Activated T-cell treated with anti-CD3 and anti-CD28 coated beads for 24 hours (primary cell): ENCODE results near the gene DUSP6.
A peak's percentile ranks its signal among the peaks of the same experiment; 100 is the strongest.
"Not testable (repeated sequence)": the region's sequence is repeated elsewhere in the genome, so short reads cannot be mapped to it uniquely, and the experiment has no call there.

Source experiments
- DNase-seq: peaks from one replicate; pipeline ENCODE4 v3.0.0-alpha.2; 2020; ENCODE audit warnings: low read depth

Gene DUSP6

GRCh38 chr12:89351489-89352241 is 636 bp downstream of the DUSP6 start:
- DNase-seq: peak; percentile 24

DNA sequence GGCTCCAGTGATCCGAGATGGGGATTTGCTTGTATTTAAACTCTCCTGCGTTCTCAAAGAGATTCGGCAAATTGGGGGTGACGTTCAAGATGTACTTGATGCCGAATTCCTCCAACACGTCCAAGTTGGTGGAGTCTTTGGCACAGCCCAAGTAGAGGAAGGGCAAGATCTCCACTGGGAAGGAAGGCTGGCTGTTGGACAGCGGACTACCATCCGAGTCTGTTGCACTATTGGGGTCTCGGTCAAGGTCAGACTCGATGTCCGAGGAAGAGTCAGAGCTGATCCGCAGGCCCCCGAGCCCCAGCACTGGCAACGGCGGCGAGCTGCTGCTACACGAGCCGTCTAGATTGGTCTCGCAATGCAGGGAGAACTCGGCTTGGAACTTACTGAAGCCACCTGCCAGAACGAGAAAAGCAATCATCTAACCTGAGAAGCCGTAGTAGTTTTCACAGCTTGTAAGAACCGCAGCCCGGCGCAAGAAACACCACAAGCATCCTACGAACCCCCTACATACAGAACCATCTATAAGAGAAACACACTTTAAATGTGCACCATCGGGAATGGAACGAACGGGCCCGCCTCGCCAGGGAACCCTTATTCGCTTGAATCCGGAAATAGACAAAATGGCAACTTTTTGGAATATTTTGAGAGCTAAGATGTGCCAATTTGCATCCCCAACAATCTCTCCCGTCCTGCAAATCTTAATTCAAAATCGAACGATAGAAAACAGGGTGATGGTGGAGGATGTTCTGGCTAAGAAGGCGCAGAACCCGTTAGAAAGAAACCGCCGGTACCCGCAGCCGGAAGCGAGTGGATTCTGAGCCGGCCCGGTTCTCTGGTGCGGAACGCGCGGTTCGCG is 1.4 kb downstream of the DUSP6 start:
- no peak for DNase-seq

DNA sequence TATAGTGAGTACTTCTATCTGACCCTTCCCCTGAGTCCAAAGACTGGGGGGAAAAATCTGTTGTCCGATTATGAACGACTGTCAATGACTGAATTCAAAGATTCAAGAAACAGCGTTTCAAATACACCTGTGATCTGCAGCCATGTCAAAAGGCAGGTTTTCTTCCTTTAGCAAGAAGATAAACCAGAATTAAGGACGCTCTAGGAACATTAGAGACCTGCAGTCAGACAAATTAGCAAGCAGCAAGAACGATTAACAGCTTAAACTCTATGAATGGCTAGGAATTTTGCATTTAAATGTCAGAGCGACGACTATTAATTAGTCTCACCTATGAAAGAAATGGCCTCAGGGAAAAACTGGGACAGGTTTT is 2.1 kb downstream of the DUSP6 start:
- no peak for DNase-seq

DNA sequence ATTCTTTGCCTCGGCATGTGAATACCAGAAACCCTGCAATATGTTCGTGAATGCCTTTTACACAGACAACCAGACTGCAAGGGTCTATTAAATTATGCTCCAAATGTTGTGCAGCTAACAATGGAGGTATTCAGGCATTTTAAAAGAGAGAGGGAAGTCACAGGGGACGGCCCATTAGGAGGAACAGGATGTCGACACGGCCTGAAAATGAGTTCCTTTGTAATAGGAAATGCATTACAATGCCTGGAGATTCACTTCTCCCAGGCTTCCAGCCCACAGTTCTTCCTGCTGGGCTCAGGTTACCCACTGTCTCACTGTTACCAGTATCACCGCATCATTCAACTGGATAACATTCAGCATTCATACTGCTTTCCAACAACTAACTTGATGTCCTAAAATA is 2.5 kb downstream of the DUSP6 start:
- DNase-seq: no peak

DNA sequence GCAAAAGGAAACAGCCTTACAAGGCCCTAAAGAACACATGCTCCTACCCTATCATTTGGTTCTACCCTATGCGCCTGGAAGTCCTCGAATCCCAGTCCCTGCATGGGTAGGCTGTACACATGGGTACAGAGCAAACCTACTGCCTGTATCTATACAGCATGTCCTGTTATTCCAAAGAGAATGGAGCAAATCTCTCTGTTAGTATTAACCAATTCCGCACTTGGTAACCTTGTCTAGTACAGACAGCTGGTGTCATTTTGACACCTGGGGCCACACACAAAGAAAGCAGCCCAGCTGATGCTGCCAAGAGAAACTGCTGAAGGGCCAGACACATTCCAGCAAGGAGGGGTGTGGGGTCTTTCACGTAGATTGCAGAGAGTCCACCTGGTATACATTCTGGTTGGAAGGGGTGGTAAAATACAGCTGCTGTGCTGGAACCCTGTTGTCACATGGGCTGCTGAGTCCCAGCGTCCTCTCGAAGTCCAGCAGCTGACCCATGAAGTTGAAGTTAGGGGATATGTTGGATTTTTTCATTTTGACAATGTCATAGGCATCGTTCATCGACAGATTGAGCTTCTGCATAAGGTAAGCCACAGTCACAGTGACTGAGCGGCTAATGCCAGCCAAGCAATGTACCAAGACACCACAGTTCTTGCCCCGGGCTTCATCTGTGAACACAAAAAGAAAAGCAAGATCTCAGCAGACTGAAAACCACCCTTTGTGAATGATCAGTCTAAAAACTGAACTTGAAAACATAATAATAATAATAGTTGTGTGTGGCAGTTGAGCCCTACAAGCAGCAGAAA is 3.2 kb downstream of the DUSP6 start:
- DNase-seq: no peak

GRCh38 chr12:89347325-89347829 is 4.9 kb downstream of the DUSP6 start:
- DNase-seq: no peak

GRCh38 chr12:89346741-89347324 is 5.5 kb downstream of the DUSP6 start:
- DNase-seq: no peak

DNA sequence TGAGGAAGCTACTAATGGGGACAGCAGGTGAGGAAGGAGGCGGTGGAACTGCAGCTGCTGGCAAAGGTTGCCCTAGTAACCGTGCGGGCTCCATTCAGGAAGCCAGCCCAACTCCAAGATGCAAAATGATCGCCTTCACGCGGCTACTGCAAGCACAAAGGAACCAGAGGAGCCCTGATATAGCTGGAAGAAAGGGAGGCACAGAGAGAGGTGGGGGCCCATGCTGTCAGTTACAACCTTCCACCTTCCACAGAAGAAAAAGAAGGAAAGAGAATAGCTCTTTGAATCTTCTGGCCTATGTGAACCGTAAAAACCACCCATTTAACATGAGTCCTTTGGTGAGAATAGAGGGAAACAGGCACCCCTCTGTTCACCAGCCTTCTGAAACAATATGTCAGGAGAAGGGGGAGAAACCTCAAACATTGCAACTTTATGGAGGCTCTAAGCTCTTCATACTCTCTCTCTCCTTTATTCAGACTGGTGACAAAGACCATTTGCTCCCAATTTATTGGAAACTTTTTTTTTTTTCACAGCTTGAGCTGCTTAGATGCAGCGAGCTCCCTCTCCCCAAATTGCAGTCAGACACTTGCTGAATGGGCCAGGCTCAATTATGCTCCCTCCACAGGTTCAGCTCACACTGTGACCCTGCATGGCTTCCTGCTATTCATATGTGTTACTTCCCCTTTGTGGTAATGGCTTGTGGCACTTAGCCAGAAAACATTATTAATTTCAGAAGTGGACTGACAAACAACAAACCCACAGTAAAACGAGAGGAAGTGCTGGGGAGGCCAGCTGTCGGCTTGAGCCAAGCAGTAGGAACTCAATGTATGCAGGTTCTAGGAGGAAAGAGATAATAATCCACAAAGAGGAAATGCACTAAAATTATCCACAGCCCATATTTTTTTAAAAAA is 6.2 kb downstream of the DUSP6 start:
- peak; percentile 19 for DNase-seq

DNA sequence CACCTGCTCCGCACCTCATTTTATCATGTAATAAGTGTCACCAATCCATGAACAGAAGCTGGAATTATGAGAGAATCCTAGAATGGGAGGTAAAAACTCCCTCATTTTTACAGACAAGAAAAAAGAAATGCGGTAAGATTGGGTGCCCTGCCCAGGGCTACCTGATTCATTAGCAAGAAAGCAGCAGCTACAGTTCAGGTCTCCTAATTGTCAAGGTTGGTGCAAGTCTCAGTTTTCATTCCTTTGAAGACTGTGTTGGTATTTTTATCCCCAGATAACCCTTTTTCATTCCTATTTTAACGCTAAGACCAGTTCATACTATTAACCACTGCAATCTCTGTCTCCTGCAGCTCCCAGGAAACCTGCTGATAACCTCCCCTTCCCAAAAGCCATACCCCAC is 6.9 kb downstream of the DUSP6 start:
- DNase-seq: no peak

DNA sequence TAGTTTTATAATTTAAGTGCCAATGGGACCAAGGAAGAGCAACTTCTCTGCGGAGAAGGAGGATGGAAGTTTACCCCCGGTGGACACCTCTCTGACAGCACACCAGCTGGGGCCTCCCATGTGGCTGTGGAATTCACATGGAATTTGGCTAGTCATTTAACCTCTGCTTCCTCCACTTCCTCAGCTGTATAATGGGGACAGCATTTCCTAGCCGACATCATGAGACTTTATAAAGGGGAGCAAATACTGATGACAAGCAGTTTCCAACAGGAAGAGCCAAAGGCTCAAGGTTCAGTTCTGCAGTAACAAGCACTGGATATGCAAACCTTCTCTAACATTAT is 7.5 kb downstream of the DUSP6 start:
- DNase-seq: no peak

DNA sequence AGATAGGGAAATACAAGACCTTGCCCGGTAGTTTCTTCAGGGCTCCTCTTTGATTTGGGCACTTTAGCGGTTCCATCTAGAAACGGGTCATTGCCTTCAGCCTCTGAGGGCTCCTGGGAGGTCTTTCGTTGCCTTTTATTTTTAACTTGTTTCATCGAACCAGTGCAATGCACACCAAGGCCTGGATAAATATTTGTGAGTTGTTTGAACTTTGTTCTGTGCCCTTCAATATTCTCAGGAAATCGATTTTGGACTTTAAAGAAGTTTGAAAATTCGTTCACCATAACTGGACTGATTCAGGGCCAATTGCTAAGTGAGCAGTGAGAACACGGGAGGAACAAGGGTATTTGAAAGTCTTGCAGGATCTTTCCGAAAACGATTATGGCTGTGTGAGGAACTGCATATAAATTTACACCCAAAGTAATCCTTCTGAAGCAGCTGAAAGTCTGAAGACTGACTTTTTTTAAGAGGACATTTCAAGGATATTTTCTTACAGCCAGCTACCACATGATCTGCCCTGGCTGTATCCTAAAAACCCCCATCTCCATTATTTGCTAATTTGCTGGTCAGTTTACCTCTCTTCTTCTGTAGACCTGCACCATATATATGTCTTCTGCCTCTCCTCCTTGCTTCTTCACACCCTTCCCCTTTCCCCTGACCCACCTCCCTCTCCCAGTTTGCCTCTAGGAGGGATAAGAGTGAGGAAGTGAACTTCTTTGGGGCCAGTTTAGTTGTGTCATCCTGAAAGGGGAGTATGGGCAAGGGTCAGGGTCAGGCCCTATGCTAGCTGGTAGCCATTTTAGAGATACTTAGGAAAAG is 8.0 kb downstream of the DUSP6 start:
- no peak for DNase-seq

GRCh38 chr12:89343127-89343526 is 9.2 kb downstream of the DUSP6 start:
- DNase-seq: no peak

GRCh38 chr12:89340861-89341260 is 11.4 kb downstream of the DUSP6 start:
- no peak for DNase-seq

DNA sequence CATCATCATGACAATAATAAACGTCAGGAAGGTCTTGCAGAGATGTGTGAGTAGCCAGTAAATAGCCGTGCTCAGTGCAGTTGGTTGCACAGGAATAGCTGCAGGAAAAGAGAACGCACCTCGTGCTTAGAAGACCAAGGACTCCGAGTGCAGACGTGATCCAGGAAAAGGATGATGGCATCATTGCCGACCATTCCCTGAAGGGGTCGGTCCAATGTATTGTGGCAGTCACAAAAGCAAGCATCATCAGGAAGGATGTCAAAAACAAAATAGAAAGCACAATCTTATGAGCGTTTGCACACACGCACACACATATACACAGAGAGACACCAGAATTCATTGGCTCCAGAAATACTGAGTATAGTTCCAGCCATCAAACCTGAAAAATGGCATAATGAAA is 12.8 kb downstream of the DUSP6 start:
- no peak for DNase-seq

DNA sequence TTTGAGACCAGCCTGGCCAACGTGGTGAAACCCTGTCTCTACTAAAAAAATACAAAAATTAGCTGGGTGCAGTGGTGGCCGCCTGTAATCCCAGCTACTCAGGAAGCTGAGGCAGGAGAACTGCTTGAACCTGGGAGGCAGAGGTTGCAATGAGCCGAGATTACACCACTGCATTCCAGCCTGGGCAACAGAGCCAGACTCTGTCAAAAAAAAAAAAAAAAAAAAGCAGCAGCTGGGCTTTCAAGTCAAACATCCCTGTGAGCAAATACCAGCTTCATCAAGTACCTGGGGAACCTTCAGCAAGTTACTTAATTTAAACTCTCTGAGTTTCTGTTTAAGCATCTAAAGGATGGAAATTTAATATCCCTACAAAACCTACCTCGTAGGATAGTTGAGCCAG is 15.2 kb downstream of the DUSP6 start:
- DNase-seq: not testable (repeated sequence)

DNA sequence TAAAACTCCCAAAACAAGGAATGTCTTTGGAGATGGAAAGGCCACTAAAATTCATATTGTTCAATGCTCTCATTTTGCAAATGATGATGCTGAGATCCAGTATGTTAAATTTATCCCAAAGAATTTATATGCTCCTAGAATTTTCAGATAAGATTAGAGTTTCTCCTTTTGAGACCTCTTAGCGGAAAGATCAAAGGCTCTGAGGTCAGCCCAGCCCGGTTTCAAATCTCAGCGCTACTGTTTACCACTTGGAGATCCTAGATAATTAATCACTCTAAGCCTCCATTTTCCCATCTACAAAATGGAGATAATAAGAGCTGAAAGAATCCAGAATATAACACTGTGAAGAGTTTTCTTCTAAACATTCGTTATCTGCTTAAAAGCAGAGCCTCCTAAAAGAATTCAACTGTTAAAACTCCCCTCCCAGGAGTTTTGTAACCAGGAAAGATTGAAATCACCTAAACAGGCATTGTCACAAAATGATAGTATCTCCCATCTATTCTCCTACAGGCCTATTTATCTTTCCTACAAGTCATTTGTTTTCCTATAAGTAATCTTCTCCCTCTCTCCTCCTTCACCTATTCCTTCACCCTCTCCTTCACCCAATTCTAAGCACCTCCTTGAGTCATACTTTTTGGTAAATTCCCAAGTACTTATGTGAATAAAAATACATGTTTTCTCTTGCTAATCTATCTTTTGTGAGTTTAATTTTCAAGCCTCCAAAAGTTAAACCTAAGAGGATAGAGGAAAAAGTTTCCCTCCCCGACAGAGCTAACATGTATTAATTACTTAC is 16.7 kb downstream of the DUSP6 start:
- DNase-seq: no peak

- DNase-seq: no peak
Measured at GRCh38 chr12:89334548-89335169, 17.6 kb downstream of the DUSP6 start.

DNA sequence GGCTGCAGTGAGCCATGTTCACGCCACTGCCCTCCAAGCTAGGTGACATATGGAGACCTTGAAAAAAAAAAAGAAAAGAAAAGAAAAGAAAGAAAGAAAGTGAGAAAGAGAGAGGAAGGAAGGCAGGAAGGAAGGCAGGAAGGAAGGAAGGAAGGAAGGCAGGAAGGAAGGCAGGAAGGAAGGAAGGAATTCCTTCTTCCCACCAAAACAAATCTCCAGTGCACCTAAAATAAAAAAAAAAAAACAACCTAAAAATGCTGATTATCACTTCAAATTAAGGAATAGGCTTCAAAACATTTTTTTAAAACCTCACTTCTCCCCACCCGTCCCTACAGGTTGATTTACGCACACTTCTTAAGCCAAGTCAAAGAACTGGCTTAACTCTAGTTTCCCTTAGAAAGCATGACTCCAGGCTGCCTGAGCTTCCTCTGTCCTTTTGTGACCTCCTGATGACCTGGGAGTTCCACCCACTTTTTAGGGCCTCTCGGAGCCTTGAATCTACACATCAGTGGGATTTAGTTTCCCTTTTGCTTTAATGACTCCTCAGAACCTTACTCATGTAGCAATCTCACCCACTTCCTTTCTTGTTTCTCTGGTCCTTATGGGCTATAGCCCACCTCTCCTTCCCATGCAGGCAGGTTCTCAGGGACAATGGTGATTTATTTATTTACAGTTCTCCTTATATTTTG is 18.6 kb downstream of the DUSP6 start:
- DNase-seq: no peak
